SK-N-SH treated with all-trans-retinoic acid at 6 μM for 48 hours (cell line): ENCODE measurements around the gene FER.

Experiments used
- ATAC-seq: fragments of 200-7000 bp; cut with Tn5 transposase; 3 replicates; pipeline ENCODE4 v1.9.1; 2020; ENCODE audit warnings: mild to moderate bottlenecking, moderate library complexity
- BACH2 ChIP-seq: fragments of 250-450 bp; sonication (Bioruptor Pico); IDR thresholded peaks from 2 replicates; pipeline ENCODE4 v1.9.0; 2021; ENCODE audit warnings: mild to moderate bottlenecking, borderline replicate concordance
- CREB5 ChIP-seq: fragments of 250-450 bp; sonication (Bioruptor Pico); IDR thresholded peaks from 2 replicates; pipeline ENCODE4 v1.5.1; 2020; ENCODE audit warnings: low read depth, mild to moderate bottlenecking, moderate library complexity
- ESRRG ChIP-seq: fragments of 250-450 bp; sonication (Bioruptor Pico); IDR thresholded peaks from 2 replicates; pipeline ENCODE4 v1.6.1; 2021; ENCODE audit warnings: mild to moderate bottlenecking
- GLIS3 ChIP-seq: fragments of 250-450 bp; sonication (Bioruptor Pico); IDR thresholded peaks from 2 replicates; pipeline ENCODE4 v1.5.0; 2020; ENCODE audit warnings: mild to moderate bottlenecking, moderate library complexity
- OSR1 ChIP-seq: fragments of 250-450 bp; sonication (Bioruptor Pico); IDR thresholded peaks from 2 replicates; pipeline ENCODE4 v1.8.0; 2022; ENCODE audit warnings: moderate library complexity, mild to moderate bottlenecking, inconsistent platforms
- POU6F1 ChIP-seq: fragments of 250-450 bp; sonication (Bioruptor Pico); IDR thresholded peaks from 2 replicates; pipeline ENCODE4 v1.8.0; 2021; ENCODE audit warnings: low read depth, mild to moderate bottlenecking, moderate library complexity, borderline replicate concordance
- PPARA ChIP-seq: fragments of 250-450 bp; sonication (Bioruptor Pico); IDR thresholded peaks from 2 replicates; pipeline ENCODE4 v1.5.0; 2020; ENCODE audit warnings: mild to moderate bottlenecking, borderline replicate concordance
- RARB ChIP-seq: fragments of 250-450 bp; sonication (Bioruptor Pico); IDR thresholded peaks from 2 replicates; pipeline ENCODE4 v1.8.0; 2021; ENCODE audit warnings: mild to moderate bottlenecking, moderate library complexity
- SNAI2 ChIP-seq: fragments of 250-450 bp; sonication (Bioruptor Pico); IDR thresholded peaks from 2 replicates; pipeline ENCODE4 v1.5.0; 2020; ENCODE audit warnings: mild to moderate bottlenecking, moderate library complexity
- TOX ChIP-seq: fragments of 250-450 bp; sonication (Bioruptor Pico); IDR thresholded peaks from 2 replicates; pipeline ENCODE4 v1.8.0; 2021; ENCODE audit warnings: mild to moderate bottlenecking, moderate library complexity, borderline replicate concordance
- TSHZ2 ChIP-seq: fragments of 250-450 bp; sonication (Bioruptor Pico); IDR thresholded peaks from 2 replicates; pipeline ENCODE4 v1.5.0; 2020; ENCODE audit warnings: mild to moderate bottlenecking, moderate library complexity
- ZC3H10 ChIP-seq: fragments of 250-450 bp; sonication (Bioruptor Pico); IDR thresholded peaks from 2 replicates; pipeline ENCODE4 v1.5.1; 2021; ENCODE audit warnings: mild to moderate bottlenecking, moderate library complexity
- ZFP3 ChIP-seq: fragments of 250-450 bp; sonication (Bioruptor Pico); IDR thresholded peaks from 2 replicates; pipeline ENCODE4 v1.5.0; 2020; ENCODE audit warnings: mild to moderate bottlenecking, moderate library complexity
- ZFP30 ChIP-seq: fragments of 450-650 bp; formaldehyde crosslinking; IDR thresholded peaks from 2 replicates; pipeline ENCODE4 v1.5.0; 2022; ENCODE audit warnings: mild to moderate bottlenecking, moderate library complexity
- ZNF565 ChIP-seq: fragments of 450-650 bp; formaldehyde crosslinking; conservative IDR thresholded peaks from 2 replicates; pipeline ENCODE4 v1.5.0; 2020; ENCODE audit warnings: low read depth, mild to moderate bottlenecking, moderate library complexity
- ZNF70 ChIP-seq: fragments of 450-650 bp; formaldehyde crosslinking; IDR thresholded peaks from 2 replicates; pipeline ENCODE4 v1.5.0; 2020; ENCODE audit warnings: mild to moderate bottlenecking, moderate library complexity
- TF ChIP-seq, protein P1 (sequence below): fragments of 250-450 bp; sonication (Bioruptor Pico); IDR thresholded peaks from 2 replicates; pipeline ENCODE4 v1.5.1; 2021; ENCODE audit warnings: mild to moderate bottlenecking, moderate library complexity

The FER gene

GRCh38 chr5:109080896-109081295, 333.2 kb downstream of the FER start:
- TF ChIP-seq ZFP30 (CRISPR knock-in tag) (no peak), OSR1 (CRISPR knock-in tag) (no peak), ZNF565 (CRISPR knock-in tag) (no peak), ESRRG (CRISPR knock-in tag) (no peak), ZC3H10 (CRISPR knock-in tag) (no peak), ZNF70 (CRISPR knock-in tag) (no peak), POU6F1 (CRISPR knock-in tag) (no peak)
- TF ChIP-seq, protein P1, sequence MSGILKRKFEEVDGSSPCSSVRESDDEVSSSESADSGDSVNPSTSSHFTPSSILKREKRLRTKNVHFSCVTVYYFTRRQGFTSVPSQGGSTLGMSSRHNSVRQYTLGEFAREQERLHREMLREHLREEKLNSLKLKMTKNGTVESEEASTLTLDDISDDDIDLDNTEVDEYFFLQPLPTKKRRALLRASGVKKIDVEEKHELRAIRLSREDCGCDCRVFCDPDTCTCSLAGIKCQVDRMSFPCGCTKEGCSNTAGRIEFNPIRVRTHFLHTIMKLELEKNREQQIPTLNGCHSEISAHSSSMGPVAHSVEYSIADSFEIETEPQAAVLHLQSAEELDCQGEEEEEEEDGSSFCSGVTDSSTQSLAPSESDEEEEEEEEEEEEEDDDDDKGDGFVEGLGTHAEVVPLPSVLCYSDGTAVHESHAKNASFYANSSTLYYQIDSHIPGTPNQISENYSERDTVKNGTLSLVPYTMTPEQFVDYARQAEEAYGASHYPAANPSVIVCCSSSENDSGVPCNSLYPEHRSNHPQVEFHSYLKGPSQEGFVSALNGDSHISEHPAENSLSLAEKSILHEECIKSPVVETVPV: no peak
- no peak for ATAC-seq

- no peak for ATAC-seq
Measured at GRCh38 chr5:109083937-109084336, 336.2 kb downstream of the FER start.

More at GRCh38 chr5:109083937-109084336, 336.2 kb downstream of the FER start:
- TF ChIP-seq RARB (CRISPR knock-in tag): no peak
- no peak for TF ChIP-seq SNAI2
- no peak for TF ChIP-seq ZNF565 (CRISPR knock-in tag)
- TF ChIP-seq TOX (CRISPR knock-in tag): no peak
- no peak for TF ChIP-seq ZFP30 (CRISPR knock-in tag)
- no peak for TF ChIP-seq POU6F1 (CRISPR knock-in tag)
- TF ChIP-seq ZFP3 (CRISPR knock-in tag): no peak
- no peak for TF ChIP-seq ESRRG (CRISPR knock-in tag)
- TF ChIP-seq PPARA (CRISPR knock-in tag): no peak
- no peak for TF ChIP-seq GLIS3 (CRISPR knock-in tag)
- no peak for TF ChIP-seq OSR1 (CRISPR knock-in tag)
- TF ChIP-seq, protein P1: no peak
- no peak for TF ChIP-seq BACH2
- TF ChIP-seq TSHZ2 (CRISPR knock-in tag): no peak
- TF ChIP-seq ZC3H10 (CRISPR knock-in tag): no peak
- no peak for TF ChIP-seq CREB5 (CRISPR knock-in tag)
